ENCODE measurements around the gene MTHFS.
"Not testable (repeated sequence)": the region's sequence is repeated elsewhere in the genome, so short reads cannot be mapped to it uniquely, and the experiment has no call there.

MTHFS gene

GRCh38 chr15:79896634-79897379 is at the start of gene MTHFS:
Gene MTHFS (minus strand): TSS chr15:79897014. CDS start chr15:79896988, 26 bp downstream.
- peak; percentile 31 for DNase-seq

- no peak for DNase-seq
Measured at GRCh38 chr15:79944622-79945021, 47.8 kb upstream of the MTHFS start.

- DNase-seq: no peak
Measured at GRCh38 chr15:79943820-79944219, 47.0 kb upstream of the MTHFS start.

- DNase-seq: no peak
Measured at GRCh38 chr15:79942741-79943481, 46.1 kb upstream of the MTHFS start.

GRCh38 chr15:79939399-79939798 is 42.6 kb upstream of the MTHFS start:
- DNase-seq: no peak

- DNase-seq: no peak
Measured at GRCh38 chr15:79938143-79938542, 41.3 kb upstream of the MTHFS start.

- DNase-seq: not testable (repeated sequence)
Measured at GRCh38 chr15:79935556-79936201, 38.9 kb upstream of the MTHFS start.

GRCh38 chr15:79933231-79933630 is 36.4 kb upstream of the MTHFS start:
- no peak for DNase-seq

GRCh38 chr15:79932447-79932846 is 35.6 kb upstream of the MTHFS start:
- no peak for DNase-seq

- no peak for DNase-seq
Measured at GRCh38 chr15:79930516-79930915, 33.7 kb upstream of the MTHFS start.

GRCh38 chr15:79929412-79929811 is 32.6 kb upstream of the MTHFS start:
- no peak for DNase-seq

GRCh38 chr15:79926116-79926515 is 29.3 kb upstream of the MTHFS start:
- DNase-seq: not testable (repeated sequence)

GRCh38 chr15:79924379-79924778 is 27.6 kb upstream of the MTHFS start:
- no peak for DNase-seq

- peak; percentile 85 for DNase-seq
Measured at GRCh38 chr15:79923515-79924169, 26.8 kb upstream of the MTHFS start.

- peak; percentile 24 for DNase-seq
Measured at GRCh38 chr15:79923079-79923514, 26.3 kb upstream of the MTHFS start.

GRCh38 chr15:79922512-79923078 is 25.8 kb upstream of the MTHFS start:
- DNase-seq: no peak

- no peak for DNase-seq
Measured at GRCh38 chr15:79919749-79920511, 23.1 kb upstream of the MTHFS start.

GRCh38 chr15:79919090-79919748 is 22.4 kb upstream of the MTHFS start:
- DNase-seq: no peak

- DNase-seq: no peak
Measured at GRCh38 chr15:79918278-79918677, 21.5 kb upstream of the MTHFS start.

- no peak for DNase-seq
Measured at GRCh38 chr15:79916502-79917132, 19.8 kb upstream of the MTHFS start.

All from NCI-H2029 (cell line).